ENCODE results near the gene ERVW-1. TPM values are rescaled to one million over a fixed set of nuclear protein-coding genes. Genes with fewer than 3 reads are reported as not detected.
"Not testable (repeated sequence)": the region's sequence is repeated elsewhere in the genome, so short reads cannot be mapped to it uniquely, and the experiment has no call there.

ERVW-1 gene
- total RNA-seq, 3 donors from 2014 or later (not counting 1 experiment from before 2014, with no cell fraction given): not detected

- Mint-ChIP-seq H3K27ac (peak within 1 kb of the TSS; percentile 90 to 98), H3K36me3 (peaks cover 7% of the 10 kb centered on the region), H3K27me3 (ENCODE audit: low read depth in 2 of 2) (no peaks in the 10 kb centered on the region), H3K4me3 (peak within 1 kb of the TSS; percentile 93), H3K4me1 (peaks cover 6 to 9% of the 10 kb centered on the region in 2 donors), H3K9me3 (no peaks in the 10 kb centered on the region)
- Histone ChIP-seq H3K4me1 (ENCODE audit: control insufficient read depth, insufficient read depth, low read length) (peaks cover 6% of the 10 kb centered on the region), H3K4me3 (ENCODE audit: low read length) (peak within 1 kb of the TSS; percentile 92), H3K36me3 (ENCODE audit: control insufficient read depth, insufficient read depth, low read length) (peaks cover 27% of the 10 kb centered on the region), H3K27ac (ENCODE audit: low read length) (peak within 1 kb of the TSS; percentile 97), H3K27me3 (ENCODE audit: control insufficient read depth, insufficient read depth, low read length) (no peaks in the 10 kb centered on the region), H3K9me3 (ENCODE audit: control insufficient read depth, insufficient read depth, low read length) (no peaks in the 10 kb centered on the region)
- ATAC-seq (peak; percentile 84 to 94 (median 89)), DNase-seq (peak; percentile 80 to 91)
- WGBS (ENCODE audit: insufficient coverage): under 1% methylated on average over 87 of the region's 87 CpGs
- intact Hi-C loops (cut with micrococcal nuclease): loop anchor here (1.0 to 10.0 kb wide), 10 partner anchors 23 to 1990 kb away; partner anchors contain the start of genes AKAP9, ANKIB1, CYP51A1 and KRIT1
- peak; percentile 29 for TF ChIP-seq CTCF (IDR thresholded peaks at IDR 0.05)
Observed at GRCh38 chr7:92447345-92448204, 30.2 kb downstream of the ERVW-1 start, which contains the start of gene GATAD1. TSS of gene GATAD1 (plus strand) at chr7:92447482. CDS start at chr7:92447730, 248 bp downstream.

GRCh38 chr7:92446869-92447344 is 30.8 kb downstream of the ERVW-1 start:
- peaks cover 6 to 9% of the 10 kb centered on the region in 2 donors for H3K4me1 Mint-ChIP-seq
- 58% methylated on average over 21 of the region's 21 CpGs for whole genome bisulfite sequencing (ENCODE audit: insufficient coverage)
- peaks cover 7% of the 10 kb centered on the region for H3K36me3 Mint-ChIP-seq
- intact Hi-C loops (cut with micrococcal nuclease): loop anchor here (1.0 to 10.0 kb wide), 7 partner anchors 23 to 1990 kb away; partner anchors contain the start of genes AKAP9, ANKIB1, KRIT1 and LRRD1
- peak overlapping the region; percentile 90 to 98 for H3K27ac Mint-ChIP-seq
- ATAC-seq: no peak
- no peak for DNase-seq
- peak; percentile 84 for TF ChIP-seq CTCF (IDR thresholded peaks at IDR 0.05)
- no peaks in the 10 kb centered on the region for H3K9me3 ChIP-seq (ENCODE audit: control insufficient read depth, insufficient read depth, low read length)
- H3K27me3 Mint-ChIP-seq (ENCODE audit: low read depth in 2 of 2): no peaks in the 10 kb centered on the region
- H3K27ac ChIP-seq (ENCODE audit: low read length): peak overlapping the region; percentile 97
- H3K4me3 ChIP-seq (ENCODE audit: low read length): peak overlapping the region; percentile 92
- no peaks in the 10 kb centered on the region for H3K27me3 ChIP-seq (ENCODE audit: control insufficient read depth, insufficient read depth, low read length)
- H3K36me3 ChIP-seq (ENCODE audit: control insufficient read depth, insufficient read depth, low read length): peaks cover 20% of the 10 kb centered on the region
- H3K9me3 Mint-ChIP-seq: no peaks in the 10 kb centered on the region
- peak overlapping the region; percentile 85 for H3K4me3 Mint-ChIP-seq
- H3K4me1 ChIP-seq (ENCODE audit: control insufficient read depth, insufficient read depth, low read length): peaks cover 6% of the 10 kb centered on the region

- intact Hi-C loops (cut with micrococcal nuclease): loop anchor here (10.0 kb wide), 1 partner anchor 608 kb away; no protein-coding TSS in a partner anchor
- not testable (repeated sequence) for H3K4me3 ChIP-seq (ENCODE audit: low read length); H3K27ac ChIP-seq (ENCODE audit: low read length); H3K9me3 Mint-ChIP-seq; H3K27me3 ChIP-seq (ENCODE audit: control insufficient read depth, insufficient read depth, low read length); H3K36me3 ChIP-seq (ENCODE audit: control insufficient read depth, insufficient read depth, low read length); H3K4me1 ChIP-seq (ENCODE audit: control insufficient read depth, insufficient read depth, low read length); ATAC-seq; H3K4me1 Mint-ChIP-seq; H3K36me3 Mint-ChIP-seq; H3K9me3 ChIP-seq (ENCODE audit: control insufficient read depth, insufficient read depth, low read length); DNase-seq; H3K4me3 Mint-ChIP-seq; H3K27ac Mint-ChIP-seq
- WGBS (ENCODE audit: insufficient coverage): 90% methylated on average over 2 of the region's 2 CpGs
- H3K27me3 Mint-ChIP-seq (ENCODE audit: low read depth in 2 of 2): peaks cover 9 to 12% of the 10 kb centered on the region in 2 donors
Observed at GRCh38 chr7:92442720-92443119, 35.0 kb downstream of the ERVW-1 start.

GRCh38 chr7:92437956-92438491 is 39.7 kb downstream of the ERVW-1 start:
- no peak for DNase-seq
- no peak for ATAC-seq
- H3K9me3 ChIP-seq (ENCODE audit: control insufficient read depth, insufficient read depth, low read length): no peaks in the 10 kb centered on the region
- H3K4me1 ChIP-seq (ENCODE audit: control insufficient read depth, insufficient read depth, low read length): no peaks in the 10 kb centered on the region
- TF ChIP-seq CTCF (IDR thresholded peaks at IDR 0.05): no peak
- WGBS (ENCODE audit: insufficient coverage): 93% methylated on average over 6 of the region's 6 CpGs
- intact Hi-C loops (cut with micrococcal nuclease): no loop called here
- Mint-ChIP-seq H3K4me1 (no peaks in the 10 kb centered on the region), H3K9me3 (no peaks in the 10 kb centered on the region), H3K36me3 (no peaks in the 10 kb centered on the region), H3K27ac (no peak overlapping the region), H3K4me3 (no peak overlapping the region), H3K27me3 (ENCODE audit: low read depth in 2 of 2) (peaks cover 11 to 12% of the 10 kb centered on the region in 2 donors)
- H3K27me3 ChIP-seq (ENCODE audit: control insufficient read depth, insufficient read depth, low read length): no peaks in the 10 kb centered on the region
- no peaks in the 10 kb centered on the region for H3K36me3 ChIP-seq (ENCODE audit: control insufficient read depth, insufficient read depth, low read length)
- no peak overlapping the region for H3K4me3 ChIP-seq (ENCODE audit: low read length)
- H3K27ac ChIP-seq (ENCODE audit: low read length): no peak overlapping the region

All from natural killer cell (primary cell).